SKM-1 treated with dmso at 0.1 percent for 144 hours (cell line): ENCODE results near the gene PIRT.

Source experiments
- DNase-seq: peaks from one replicate; lab custom pipeline; 2025; ENCODE audit not compliant: unreplicated experiment; lab: John Stamatoyannopoulos, UW

The PIRT gene

DNA sequence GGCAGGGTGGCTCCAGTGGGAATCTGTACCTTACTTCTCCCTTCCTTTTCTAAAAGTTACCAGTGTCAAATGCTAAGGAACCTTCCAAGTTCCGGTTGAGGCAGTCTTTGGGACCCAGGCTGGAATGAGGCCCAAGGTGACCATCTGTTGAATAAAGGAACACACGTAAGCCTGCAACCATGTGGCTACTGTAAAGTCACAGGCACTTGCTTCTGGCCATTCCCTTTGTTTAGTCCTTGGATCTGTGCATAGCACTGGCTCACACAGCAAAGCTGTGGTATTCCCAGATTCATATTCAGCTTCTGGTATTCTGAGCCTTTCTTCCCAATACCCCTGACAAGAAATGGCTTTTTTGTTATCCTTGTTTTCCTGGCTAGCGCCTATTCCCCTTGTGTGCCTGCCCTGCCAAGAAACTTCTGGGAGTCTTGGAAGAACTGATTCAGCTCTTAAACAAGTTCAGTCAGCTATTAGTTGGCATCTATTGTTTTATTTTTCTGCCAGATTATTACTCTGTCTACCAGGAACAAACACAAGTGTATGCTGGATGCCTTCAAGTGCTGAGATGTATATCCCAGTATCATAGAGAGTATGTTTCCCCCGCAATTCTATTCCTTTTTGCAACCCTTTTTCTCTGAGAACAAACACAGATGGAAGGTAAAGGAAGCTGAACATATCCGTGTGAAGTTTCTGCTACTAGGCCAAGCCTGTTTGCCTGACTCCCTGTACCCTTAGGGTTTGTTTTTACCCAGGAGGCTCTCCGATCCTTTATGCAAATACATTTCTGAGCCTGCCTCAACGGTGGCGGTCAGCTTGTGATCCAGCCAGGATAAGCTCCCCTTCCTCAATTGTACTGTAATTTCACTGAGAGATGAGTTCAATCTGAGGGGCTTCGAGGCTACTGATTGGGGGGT is 47.1 kb downstream of the PIRT start:
- no peak for DNase-seq

DNA sequence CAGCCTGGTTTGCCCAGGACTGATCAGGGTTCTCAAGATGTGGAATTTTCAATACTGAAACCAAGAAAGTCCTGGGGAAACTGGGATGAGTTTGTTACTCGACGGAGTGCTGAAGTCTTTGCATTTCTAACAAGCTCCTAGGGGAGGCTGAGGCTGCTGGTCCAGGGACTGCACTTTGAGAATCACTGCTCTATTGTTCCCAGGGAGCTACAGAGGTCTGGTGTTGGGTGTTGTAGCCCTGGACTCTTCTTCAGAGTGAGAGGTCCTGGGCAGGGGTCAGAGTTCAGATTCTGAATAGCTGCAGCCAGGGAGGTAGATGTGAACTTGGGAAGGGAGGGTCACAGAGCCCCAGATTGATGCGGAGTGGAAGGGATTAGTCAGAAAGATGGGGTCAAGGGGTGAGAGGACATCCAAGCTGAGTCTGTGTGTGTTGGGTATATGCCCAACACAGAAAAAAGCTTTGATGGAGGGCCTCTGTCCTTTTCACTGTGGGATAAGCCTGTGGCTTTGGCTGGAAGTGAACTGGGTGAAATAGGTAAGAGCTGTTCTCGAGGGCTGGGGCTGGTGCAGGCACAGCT is 48.1 kb downstream of the PIRT start:
- DNase-seq = no peak

DNA sequence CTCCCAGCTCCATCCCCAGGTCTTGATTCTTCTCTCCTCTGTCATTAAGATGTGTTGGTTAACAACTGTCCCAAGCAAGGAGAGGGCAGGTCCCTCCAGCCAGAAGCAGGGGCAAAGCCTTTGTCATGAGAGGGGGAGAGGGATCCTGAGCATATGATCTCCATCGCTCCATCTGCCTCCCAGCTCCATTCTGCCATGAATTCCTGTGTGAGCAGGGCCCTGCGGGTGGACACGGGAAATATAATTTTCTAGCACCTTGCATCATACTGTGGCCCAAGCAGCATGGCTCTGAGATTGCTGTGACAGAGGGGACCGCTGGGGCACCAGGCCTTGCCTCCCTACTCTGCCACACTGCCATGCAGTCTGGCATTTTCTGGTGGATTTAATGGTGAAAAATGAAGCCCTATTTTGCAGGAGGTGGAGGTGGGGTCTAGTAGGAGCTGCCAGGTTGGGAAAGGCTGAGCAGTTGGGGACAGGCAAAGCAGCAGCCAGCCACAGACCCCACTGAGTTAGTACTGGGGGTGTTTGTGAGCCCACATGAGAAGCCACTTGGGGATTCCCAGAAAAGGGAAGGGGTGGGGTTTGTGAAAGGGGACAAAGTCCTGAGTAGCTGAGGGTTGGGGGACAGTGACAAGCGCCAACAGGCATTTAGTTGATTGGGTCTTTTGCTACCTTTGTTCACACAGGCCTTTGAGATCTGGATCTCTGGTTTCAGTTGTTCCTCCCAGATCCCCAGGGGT is 50.4 kb downstream of the PIRT start:
- DNase-seq = no peak

GRCh38 chr17:10785295-10785694 is 52.6 kb downstream of the PIRT start:
- no peak for DNase-seq

DNA sequence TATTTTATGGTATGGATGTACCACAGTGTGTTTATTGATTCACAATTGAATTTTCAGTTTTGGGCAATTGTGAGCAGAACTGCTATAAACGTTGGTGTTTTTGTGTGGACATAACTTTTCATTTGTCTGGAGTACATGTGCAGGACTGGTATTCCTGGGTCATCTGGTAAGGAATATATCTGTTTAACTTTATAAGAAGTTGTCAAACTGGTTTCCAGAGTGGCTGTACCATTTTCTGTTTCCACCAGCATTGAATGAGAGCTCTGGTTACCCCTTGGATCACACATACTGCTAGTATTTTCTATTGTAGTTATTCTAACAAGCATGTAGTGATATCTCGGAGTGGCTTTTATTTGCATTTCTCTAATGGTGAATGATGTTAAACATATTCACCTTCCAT is 58.3 kb downstream of the PIRT start:
- no peak for DNase-seq

DNA sequence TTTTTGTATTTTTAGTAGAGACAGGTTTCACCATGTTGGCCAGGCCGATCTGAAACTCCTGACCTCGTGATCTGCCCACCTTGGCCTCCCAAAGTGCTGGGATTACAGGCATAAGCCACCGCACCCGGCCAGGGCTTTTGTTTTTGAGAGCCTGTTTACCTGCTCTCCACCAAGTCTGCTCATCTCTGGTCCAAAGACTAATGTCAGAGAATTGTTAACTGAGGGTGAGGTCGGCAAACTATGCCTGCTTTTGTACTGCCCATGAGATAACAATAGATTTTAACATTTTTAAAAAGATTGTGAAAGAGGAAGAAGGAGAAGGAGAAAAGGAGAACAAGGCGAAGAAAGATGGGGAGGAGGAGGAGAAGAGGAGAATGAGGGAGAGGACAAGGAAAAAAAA is 60.0 kb downstream of the PIRT start:
- DNase-seq = no peak

GRCh38 chr17:10777131-10777807 is 60.6 kb downstream of the PIRT start:
- no peak for DNase-seq

DNA sequence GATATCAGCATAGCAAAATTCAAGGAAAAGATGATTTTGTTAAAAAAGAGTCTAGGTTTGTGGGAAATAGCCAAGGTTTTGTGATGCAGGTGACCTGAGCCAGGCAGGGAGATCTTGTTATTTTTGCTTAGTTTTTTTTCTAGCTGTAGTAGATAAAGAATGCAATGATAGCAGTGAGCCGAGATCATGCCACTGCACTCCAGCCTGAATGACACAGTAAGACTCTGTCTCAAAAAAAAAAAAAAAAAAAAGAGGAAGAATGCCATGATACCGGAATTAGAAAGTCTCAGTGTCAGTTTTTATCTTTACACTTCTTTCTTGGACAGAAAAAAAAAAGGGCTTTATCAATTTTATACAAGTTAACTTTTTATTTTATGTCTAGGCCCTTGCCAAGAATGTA is 61.5 kb downstream of the PIRT start:
- no peak for DNase-seq

DNA sequence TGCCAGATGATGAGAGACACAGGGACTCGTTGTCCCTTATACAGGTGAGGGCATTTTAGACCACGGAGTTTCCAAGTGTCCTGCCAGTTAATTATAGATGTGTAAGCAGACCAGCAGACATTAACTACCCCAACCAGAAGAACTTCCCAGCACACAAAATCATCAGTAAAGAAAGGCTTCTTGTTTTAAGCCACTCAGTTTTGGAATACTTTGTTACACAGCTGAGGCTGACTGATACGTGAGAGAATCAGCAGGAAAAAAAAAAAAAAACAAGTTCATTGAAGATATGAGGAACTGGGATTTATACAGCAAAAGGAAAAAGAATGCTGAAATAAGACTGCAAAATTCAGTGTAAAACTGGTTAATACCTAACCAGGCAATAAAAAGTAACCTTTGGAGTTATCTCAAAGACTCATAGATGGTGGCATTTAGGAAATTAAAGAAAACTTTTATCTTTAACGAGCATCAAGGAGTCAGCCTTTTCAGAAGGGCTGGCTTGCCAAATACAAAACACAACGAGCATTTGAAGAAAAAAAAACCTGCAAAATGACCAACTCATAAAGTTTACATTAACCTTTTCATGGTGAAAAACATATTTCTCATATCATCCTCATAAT is 62.0 kb downstream of the PIRT start:
- DNase-seq = no peak

DNA sequence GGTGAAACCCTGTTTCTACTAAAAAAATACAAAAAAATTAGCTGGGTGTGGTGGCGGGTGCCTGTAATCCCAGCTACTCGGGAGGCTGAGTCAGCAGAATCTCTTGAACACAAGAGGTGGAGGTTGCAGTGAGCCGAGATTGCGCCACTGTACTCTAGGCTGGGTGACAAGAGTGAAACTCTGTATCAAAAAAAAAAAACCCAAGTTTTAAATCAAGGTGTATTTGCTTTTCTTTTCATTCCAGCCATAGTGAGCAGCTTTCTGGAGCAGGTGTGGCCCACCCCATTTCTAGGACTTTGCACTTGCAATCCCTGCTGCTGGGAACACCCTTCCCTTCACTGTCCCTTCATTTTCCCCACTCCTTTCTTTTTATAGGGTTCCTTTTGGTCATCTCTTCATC is 62.8 kb downstream of the PIRT start:
- no peak for DNase-seq

DNA sequence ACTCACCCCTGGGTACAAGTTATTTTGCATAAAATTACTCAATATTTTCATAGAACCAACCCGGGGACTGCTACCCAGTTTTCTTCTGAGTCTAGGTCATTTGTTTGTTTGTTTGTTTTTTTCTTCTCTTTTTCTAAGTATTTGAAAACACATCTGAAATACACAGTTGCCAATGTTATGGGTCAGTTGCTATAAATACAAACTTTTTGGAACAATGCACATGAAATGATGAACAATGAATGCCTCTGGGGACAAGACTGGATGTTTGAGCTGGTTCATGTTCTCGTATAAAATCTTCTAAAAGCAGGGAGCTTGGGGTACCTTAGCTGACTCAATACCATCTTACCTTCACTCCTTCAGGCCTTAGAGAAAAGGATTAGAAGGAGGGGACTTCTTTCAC is 64.5 kb downstream of the PIRT start:
- DNase-seq = no peak
